Stomach (tissue), 9 donors: ENCODE data around the gene SH3BP2. TPM values are rescaled to one million over a fixed set of nuclear protein-coding genes. Genes with fewer than 3 reads are reported as not detected.
A peak's percentile ranks its signal among the peaks of the same experiment; 100 is the strongest.

Experiments used
- DNase-seq, 2 donors: peaks; one replicate each; pipeline versions ENCODE4 v3.0.0 to v3.0.0-alpha.2; 2013 to 2019
- H3K27ac ChIP-seq, 5 donors: fragments of 200-600 bp in 4 of 5; sonication (generic) in 4 of 5; one replicate each; pipeline ENCODE4 v1.5.1; 2013 to 2019; ENCODE audit warnings: mild to moderate bottlenecking in 1 of 5, moderate library complexity in 1 of 5
- H3K27me3 ChIP-seq, 3 donors: fragments of 200-600 bp; sonication (generic); one replicate each; pipeline ENCODE4 v1.5.1; 2017 to 2019; ENCODE audit warnings: mixed run types in 1 of 3
- H3K36me3 ChIP-seq, 4 donors: fragments of 200-600 bp; sonication (generic); 1 replicate in 3 of 4; 2 replicates in 1 of 4; pipeline ENCODE4 v1.5.1; 2016 to 2019
- H3K4me1 ChIP-seq, 4 donors: fragments of 200-600 bp; sonication (generic); one replicate each; pipeline ENCODE4 v1.5.1; 2016 to 2019
- H3K4me3 ChIP-seq, 4 donors: fragments of 200-600 bp; sonication (generic) in 3 of 4; one replicate each; pipeline ENCODE4 v1.5.1; 2016 to 2019; ENCODE audit warnings: mild to moderate bottlenecking in 1 of 4
- H3K9me3 ChIP-seq, 4 donors: fragments of 200-600 bp; sonication (generic); one replicate each; pipeline ENCODE4 v1.5.1; 2016 to 2019
- CTCF ChIP-seq, 7 experiments: fragments of 450-650 bp in 4 of 7; fragments of 200-600 bp in 3 of 7; sonication (generic) in 3 of 7; IDR thresholded peaks; one replicate each; pipeline ENCODE4 v1.5.1; 2016 to 2019; ENCODE audit warnings: antibody characterized with exemption in 7 of 7, control low read depth in 2 of 7, mild to moderate bottlenecking in 1 of 7
- EP300 ChIP-seq: sonication (generic); formaldehyde crosslinking; IDR thresholded peaks from one replicate; pipeline ENCODE4 v1.6.1; 2017; ENCODE audit warnings: antibody characterized with exemption
- POLR2A ChIP-seq, 4 donors: fragments of 450-650 bp; IDR thresholded peaks; one replicate each; pipeline ENCODE4 v1.6.1; 2016; ENCODE audit warnings: antibody characterized with exemption in 4 of 4, control low read depth in 2 of 4, mild to moderate bottlenecking in 1 of 4, moderate library complexity in 1 of 4
- POLR2AphosphoS5 ChIP-seq, 3 donors: sonication (generic); formaldehyde crosslinking; IDR thresholded peaks; one replicate each; pipeline ENCODE4 v1.6.1; 2016; ENCODE audit warnings: antibody characterized with exemption in 3 of 3
- WGBS, 5 donors: extraction: QIAGEN DNeasy Blood & Tissue Kit in 3 of 5; methylation state at CpG; one replicate each; pipeline versions ENCODE4 v1.1.5 to v1.1.7; 2013 to 2018; 5-methylcytosine and 5-hydroxymethylcytosine counted together
- intact Hi-C: fragments of 100-400 bp; cut with DNase I; formaldehyde crosslinking; loops from one replicate; pipeline ENCODE4 v1.15.1; 2023; ENCODE audit warnings: low total_unique reads
- polyA plus RNA-seq, 3 donors: library from polyadenylated mRNA; stranded (reverse); fragments of 200-250 nt; gene quantifications; one replicate each; pipeline ENCODE4 v1.2.3, GENCODE V29; 2013
- total RNA-seq, 5 donors: library from RNA; depleted of rRNA; stranded (reverse); fragments of >200 nt; gene quantifications; one replicate each; pipeline versions ENCODE4 v1.1.0 to v1.2.3, GENCODE V29; 2014 to 2016
- donor health status: healthy with polysubstance abuse.
- donor health status: Bipolar disorder and iron deficiency.
- donor health status: healthy.

The SH3BP2 gene
- total and polyA plus RNA-seq, 8 donors, result 9.0 to 151 (median 32.7) TPM

GRCh38 chr4:2789351-2789750 lies 3.5 kb upstream of the SH3BP2 start:
- Histone ChIP-seq H3K27me3 (no peaks in the 10 kb centered on the region), H3K27ac (no peak overlapping the region), H3K4me1 (peaks cover 37 to 72% (median 60%) of the 10 kb centered on the region in 4 donors), H3K9me3 (no peaks in the 10 kb centered on the region), H3K36me3 (no peaks in the 10 kb centered on the region), H3K4me3 (no peak overlapping the region)
- 95 to 99% (median 97%) methylated on average over 5 of the region's 5 CpGs for WGBS, 5 donors
- TF ChIP-seq POLR2A (IDR thresholded peaks at IDR 0.05) (no peak), POLR2AphosphoS5 (IDR thresholded peaks at IDR 0.05) (no peak), EP300 (no peak), CTCF (IDR thresholded peaks at IDR 0.05) (no peak)
- DNase-seq, result peak in 1 of 2 donors; percentile 16
- intact Hi-C loops, result no loop called here

- Histone ChIP-seq H3K27me3 (no peaks in the 10 kb centered on the region), H3K36me3 (no peaks in the 10 kb centered on the region), H3K27ac (no peak overlapping the region), H3K4me3 (no peak overlapping the region), H3K4me1 (peaks cover 43 to 78% (median 66%) of the 10 kb centered on the region in 4 donors), H3K9me3 (no peaks in the 10 kb centered on the region)
- intact Hi-C loops, result no loop called here
- TF ChIP-seq POLR2AphosphoS5 (IDR thresholded peaks at IDR 0.05) (no peak), POLR2A (IDR thresholded peaks at IDR 0.05) (no peak), CTCF (IDR thresholded peaks at IDR 0.05) (no peak), EP300 (no peak)
- WGBS, 5 donors, result 87 to 95% (median 91%) methylated on average over 23 to 24 of the region's 24 CpGs
- peak; percentile 10 to 16 for DNase-seq
These were observed 2.9 kb upstream of the SH3BP2 start for GRCh38 chr4:2789793-2790582.

GRCh38 chr4:2790583-2791517 lies 2.0 kb upstream of the SH3BP2 start:
- TF ChIP-seq EP300 (no peak), CTCF (IDR thresholded peaks at IDR 0.05) (no peak), POLR2AphosphoS5 (IDR thresholded peaks at IDR 0.05) (no peak), POLR2A (IDR thresholded peaks at IDR 0.05) (no peak)
- H3K9me3 ChIP-seq, result no peaks in the 10 kb centered on the region
- H3K4me1 ChIP-seq, result peaks cover 52 to 80% (median 71%) of the 10 kb centered on the region in 4 donors
- H3K4me3 ChIP-seq, result no peak overlapping the region
- peak in 1 of 2 donors; percentile 47 for DNase-seq
- no peaks in the 10 kb centered on the region for H3K36me3 ChIP-seq
- no peaks in the 10 kb centered on the region for H3K27me3 ChIP-seq
- intact Hi-C loops, result no loop called here
- peak overlapping the region in 3 of 5 donors; percentile 57 to 92 (median 83) for H3K27ac ChIP-seq
- 72 to 84% (median 79%) methylated on average over 16 to 19 of the region's 19 CpGs for WGBS, 5 donors
